GM19452 (cell line): ENCODE results near the gene KCTD10.
A peak's percentile ranks its signal among the peaks of the same experiment; 100 is the strongest.

ENCODE experiments used
- ATAC-seq: cut with Tn5 transposase; IDR thresholded peaks from one replicate; pipeline ENCODE4 v1.9.1; 2021; ENCODE audit not compliant: unreplicated experiment

Gene KCTD10

DNA sequence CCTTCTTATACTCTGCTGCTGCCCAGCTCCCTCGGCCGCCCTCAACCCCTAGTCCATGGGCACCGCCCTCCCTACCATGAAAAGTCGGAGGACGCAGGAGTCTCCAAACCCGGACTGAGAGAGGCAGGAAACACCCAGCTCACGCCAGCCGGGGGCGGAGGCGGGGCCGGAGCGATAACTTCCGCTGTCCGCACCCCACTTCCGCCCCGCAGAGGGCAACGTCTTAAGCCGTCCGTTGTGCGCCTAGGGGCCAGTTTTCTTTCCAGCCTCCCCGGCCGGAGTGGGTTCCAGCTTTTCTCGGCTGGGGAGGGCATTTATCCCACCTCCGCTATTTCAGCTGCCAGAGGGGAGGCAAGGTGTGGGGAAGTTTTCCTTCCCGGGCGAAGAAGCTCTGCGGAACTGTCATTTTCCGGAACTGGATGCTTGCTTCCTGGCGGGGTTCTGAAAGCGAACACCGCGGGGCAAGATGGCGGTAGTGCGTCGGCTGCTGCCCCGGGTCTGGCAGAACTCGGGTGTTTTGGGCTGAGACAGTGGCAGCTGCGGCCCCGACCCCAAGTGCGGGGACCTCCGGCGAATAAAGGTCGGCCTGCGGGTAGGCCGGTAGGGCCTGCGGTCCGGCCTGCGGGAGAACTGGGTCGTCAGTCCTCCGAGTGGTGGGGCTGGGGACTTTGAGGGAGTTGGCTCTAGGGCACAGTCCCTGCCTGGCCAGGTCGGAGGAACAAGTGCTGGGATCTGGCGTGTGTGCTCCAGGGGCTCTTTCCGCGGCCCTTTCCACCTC lies at the start of gene KCTD10, which contains the start of gene UBE3B:
Gene KCTD10 (minus strand): TSS at position 116 of the 778 bp plus-strand sequence. CDS start 38 bp downstream, at position 78.
Gene UBE3B (plus strand): TSS at position 450 of the 778 bp plus-strand sequence. CDS start 5,918 bp downstream, outside the sequence.
- peak; percentile 96 for ATAC-seq

GRCh38 chr12:109525279-109525585 lies 48.1 kb upstream of the KCTD10 start:
- ATAC-seq, result no peak

GRCh38 chr12:109524466-109525278 lies 47.6 kb upstream of the KCTD10 start:
- ATAC-seq, result no peak

- no peak for ATAC-seq
Observed at GRCh38 chr12:109523504-109523903, 46.4 kb upstream of the KCTD10 start.

GRCh38 chr12:109523071-109523470 lies 46.0 kb upstream of the KCTD10 start:
- no peak for ATAC-seq

- ATAC-seq, result no peak
Observed at GRCh38 chr12:109521831-109522230, 44.7 kb upstream of the KCTD10 start.

DNA sequence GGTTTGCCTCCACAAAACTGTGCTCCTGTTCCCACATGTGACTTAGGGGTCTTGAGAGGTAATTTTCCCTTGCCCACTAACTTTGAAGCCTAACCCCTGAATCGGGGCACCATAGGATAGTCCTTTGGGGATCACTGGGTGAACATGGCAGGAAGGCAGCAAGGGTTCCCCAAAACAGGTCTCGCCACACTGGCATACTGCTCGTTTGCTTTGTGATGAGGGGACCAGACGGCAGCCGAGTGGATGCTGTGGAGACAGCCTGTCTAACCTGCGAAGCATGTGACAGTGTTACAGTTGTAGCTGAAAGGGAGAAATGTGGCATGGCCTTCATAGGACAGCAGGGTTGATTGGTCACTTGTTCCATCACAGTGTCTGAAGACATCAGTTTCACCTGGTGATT lies 42.7 kb upstream of the KCTD10 start:
- ATAC-seq, result no peak

GRCh38 chr12:109518820-109519665 lies 41.9 kb upstream of the KCTD10 start:
- ATAC-seq, result no peak

DNA sequence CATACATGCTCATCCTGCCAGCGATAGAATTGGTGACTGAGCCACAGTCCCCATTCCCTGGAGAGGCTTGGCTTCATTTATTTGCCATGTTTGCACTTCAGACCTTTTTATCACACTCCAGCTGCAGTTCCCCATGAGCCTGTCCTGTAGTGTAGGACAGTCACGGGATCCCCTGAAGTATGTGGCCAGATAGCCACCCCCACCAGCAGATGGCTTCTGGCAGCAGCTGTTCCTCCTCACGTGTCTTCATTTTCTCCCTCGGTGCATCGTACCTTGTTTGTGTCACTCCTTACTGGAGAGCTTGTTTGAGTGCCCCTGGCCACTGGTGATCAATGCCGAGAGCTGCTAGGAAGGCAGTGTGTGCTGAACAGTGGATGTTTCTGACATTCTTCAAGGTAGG lies 40.5 kb upstream of the KCTD10 start:
- no peak for ATAC-seq

- ATAC-seq, result no peak
Observed at GRCh38 chr12:109513977-109514376, 36.9 kb upstream of the KCTD10 start.

GRCh38 chr12:109513051-109513450 lies 36.0 kb upstream of the KCTD10 start:
- ATAC-seq, result no peak

DNA sequence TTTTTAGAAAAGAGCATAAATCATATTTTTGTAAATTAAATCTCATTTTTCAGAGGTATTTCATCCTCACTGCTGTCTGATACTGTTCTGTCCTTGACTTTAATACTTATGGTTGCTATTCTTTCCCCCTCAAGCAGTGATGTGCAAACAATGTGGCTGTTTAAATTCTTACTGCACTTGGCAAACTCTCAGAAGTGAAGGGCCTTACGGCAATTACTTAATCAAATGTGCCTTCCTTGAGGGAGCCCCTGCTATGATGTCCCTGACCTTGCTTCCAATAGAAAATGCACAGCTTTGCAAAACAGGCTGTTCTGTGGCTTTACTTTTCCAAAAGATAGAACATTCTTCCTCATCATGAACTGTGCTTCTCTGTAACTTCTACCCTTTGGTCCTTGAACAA lies 35.5 kb upstream of the KCTD10 start:
- ATAC-seq, result no peak

- ATAC-seq, result no peak
Observed at GRCh38 chr12:109510196-109510595, 33.1 kb upstream of the KCTD10 start.

- ATAC-seq, result no peak
Observed at GRCh38 chr12:109504068-109504467, 27.0 kb upstream of the KCTD10 start.

- no peak for ATAC-seq
Observed at GRCh38 chr12:109503611-109504010, 26.5 kb upstream of the KCTD10 start.

GRCh38 chr12:109502332-109502731 lies 25.2 kb upstream of the KCTD10 start:
- ATAC-seq, result no peak

DNA sequence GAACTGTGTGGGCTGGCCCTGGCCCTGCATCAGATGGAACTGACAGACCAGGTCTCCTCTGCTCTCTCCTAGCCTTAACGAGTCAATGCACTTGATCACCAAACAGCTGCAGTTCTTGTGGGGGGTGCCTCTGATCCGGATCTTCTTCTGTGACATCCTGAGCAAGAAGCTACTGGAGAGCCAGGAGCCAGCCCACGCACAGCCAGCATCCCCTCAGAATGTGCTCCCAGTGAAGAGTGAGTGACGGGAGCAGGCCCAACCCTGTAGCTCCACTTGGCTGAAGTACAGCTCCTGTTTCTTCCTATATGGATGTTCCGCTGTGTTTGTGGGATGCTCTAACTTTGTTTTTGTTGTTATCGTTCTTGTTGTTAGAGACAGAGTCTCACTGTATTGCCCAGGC lies 24.2 kb upstream of the KCTD10 start:
- ATAC-seq, result no peak

DNA sequence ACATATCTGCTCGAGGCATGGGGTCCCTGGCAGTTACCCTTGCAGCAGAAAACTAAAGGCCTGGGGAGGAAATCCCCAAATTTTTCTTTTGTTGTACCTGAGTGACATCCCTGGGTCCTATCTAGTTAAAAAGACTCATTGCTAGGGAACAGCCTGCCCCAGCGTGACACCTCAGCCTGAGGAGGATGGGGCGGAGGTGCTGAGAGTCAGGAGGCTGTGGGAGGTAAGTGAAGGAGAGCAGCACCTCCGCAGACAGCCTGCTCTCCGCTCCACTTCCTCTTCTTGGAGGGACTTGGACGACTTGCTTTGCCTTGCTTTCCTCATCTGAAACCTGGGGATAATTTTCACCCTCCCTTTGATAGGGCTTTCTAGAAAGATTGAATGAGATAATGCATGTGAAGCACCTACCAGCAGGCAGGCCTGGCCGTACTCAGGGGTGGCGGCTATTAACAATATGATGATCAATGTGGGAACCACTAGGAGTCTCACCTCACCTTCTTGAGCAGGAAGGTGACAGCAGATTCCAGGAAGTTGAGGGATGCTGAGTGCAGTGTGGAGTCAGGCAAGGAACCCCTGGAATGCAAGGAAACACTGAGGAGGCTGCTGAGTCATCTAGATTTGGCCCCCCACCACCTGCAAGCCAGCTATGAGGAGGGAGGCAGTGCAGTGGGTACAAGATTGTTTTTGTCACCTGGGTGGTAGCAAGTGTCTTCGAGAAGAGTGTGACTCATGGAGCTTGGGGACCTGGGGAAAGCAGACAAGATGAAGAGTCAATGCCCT lies 23.5 kb upstream of the KCTD10 start:
- ATAC-seq, result no peak

GRCh38 chr12:109497675-109498074 lies 20.6 kb upstream of the KCTD10 start:
- ATAC-seq, result no peak

- no peak for ATAC-seq
Observed at GRCh38 chr12:109496306-109496705, 19.2 kb upstream of the KCTD10 start.

DNA sequence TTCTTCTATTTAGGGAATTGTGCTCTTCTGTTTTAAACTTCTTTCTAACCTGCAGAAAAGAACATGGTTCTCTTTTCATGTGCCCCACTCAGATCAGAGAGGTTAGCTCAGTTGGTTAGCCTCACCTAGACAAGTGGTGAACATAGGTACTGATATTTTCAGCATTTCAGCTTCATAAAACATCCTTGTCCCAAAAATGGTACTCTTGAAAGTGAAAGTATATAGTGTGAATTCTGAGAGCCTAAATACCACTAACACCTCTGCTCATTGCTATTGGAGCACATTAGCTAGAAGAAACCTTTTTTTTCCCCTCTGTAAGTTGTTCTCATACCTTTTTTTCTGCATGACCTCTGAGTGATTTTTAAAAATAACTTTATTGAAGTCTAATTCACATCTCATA lies 17.9 kb upstream of the KCTD10 start:
- no peak for ATAC-seq
